MM.1S (cell line): ENCODE results near the gene NTF3.

Experiments used
- DNase-seq: peaks from one replicate; pipeline ENCODE4 v3.0.0-alpha.2; 2015
- H2AFZ ChIP-seq: fragments of 300-600 bp; sonication (generic); 2 replicates; pipeline ENCODE4 v1.6.0; 2016; ENCODE audit warnings: antibody characterized with exemption, low read length
- H3F3A ChIP-seq: fragments of 300-600 bp; sonication (generic); 2 replicates; pipeline ENCODE4 v1.6.1; 2016; ENCODE audit warnings: mild to moderate bottlenecking, antibody characterized with exemption, low read length, moderate library complexity, mixed read lengths; ENCODE audit not compliant: insufficient read depth
- H3K27ac ChIP-seq: fragments of 300-600 bp; sonication (generic); 2 replicates; pipeline ENCODE4 v1.5.1; 2016; ENCODE audit warnings: mild to moderate bottlenecking, low read length
- H3K27me3 ChIP-seq: fragments of 300-600 bp; sonication (generic); replicated peaks from 2 replicates; pipeline ENCODE4 v1.6.0; 2016; ENCODE audit warnings: low read length; ENCODE audit not compliant: insufficient read depth
- H3K36me3 ChIP-seq: fragments of 300-600 bp; sonication (generic); replicated peaks from 2 replicates; pipeline ENCODE4 v1.6.1; 2016; ENCODE audit warnings: mild to moderate bottlenecking, low read length, mixed read lengths; ENCODE audit not compliant: insufficient read depth
- H3K4me1 ChIP-seq: fragments of 300-600 bp; sonication (generic); 2 replicates; pipeline ENCODE4 v1.6.1; 2016; ENCODE audit warnings: low read length, mixed read lengths
- H3K4me2 ChIP-seq: fragments of 300-600 bp; sonication (generic); 2 replicates; pipeline ENCODE4 v1.6.0; 2016; ENCODE audit warnings: low read depth, low read length
- H3K4me3 ChIP-seq: fragments of 300-600 bp; sonication (generic); 2 replicates; pipeline ENCODE4 v1.5.1; 2016; ENCODE audit warnings: low read length, mixed read lengths
- H3K79me2 ChIP-seq: fragments of 300-600 bp; sonication (generic); 2 replicates; pipeline ENCODE4 v1.6.1; 2016; ENCODE audit warnings: mixed run types, low read length, mixed read lengths
- H3K9ac ChIP-seq: fragments of 300-600 bp; sonication (generic); 2 replicates; pipeline ENCODE4 v1.6.1; 2016; ENCODE audit warnings: low read length, mixed read lengths
- H3K9me2 ChIP-seq: fragments of 300-600 bp; sonication (generic); replicated peaks from 2 replicates; pipeline ENCODE4 v1.6.1; 2016; ENCODE audit warnings: mild to moderate bottlenecking, low read length, mixed read lengths; ENCODE audit not compliant: insufficient read depth
- H3K9me3 ChIP-seq: fragments of 300-600 bp; sonication (generic); replicated peaks from 2 replicates; pipeline ENCODE4 v1.6.1; 2016; ENCODE audit warnings: mild to moderate bottlenecking, low read length, mixed read lengths; ENCODE audit not compliant: insufficient read depth
- H4K20me1 ChIP-seq: fragments of 300-600 bp; sonication (generic); 2 replicates; pipeline ENCODE4 v1.6.1; 2016; ENCODE audit warnings: mild to moderate bottlenecking, low read length, moderate library complexity, mixed read lengths; ENCODE audit not compliant: insufficient read depth
- EZH2 ChIP-seq: fragments of 300-600 bp; sonication (generic); optimal IDR thresholded peaks from 2 replicates; pipeline ENCODE3; 2017; ENCODE audit warnings: low read depth, mild to moderate bottlenecking, antibody characterized with exemption, low read length, mixed read lengths
- EZH2phosphoT487 ChIP-seq: fragments of 300-600 bp; sonication (generic); IDR thresholded peaks from 2 replicates; pipeline ENCODE4 v1.6.1; 2018; ENCODE audit warnings: antibody characterized with exemption, low read length
- TF ChIP-seq, protein P1 (sequence below): fragments of 300-600 bp; sonication (generic); IDR thresholded peaks from 2 replicates; pipeline ENCODE4 v1.5.1; 2016; ENCODE audit warnings: antibody characterized with exemption, low read length, mixed read lengths

The NTF3 gene

DNA sequence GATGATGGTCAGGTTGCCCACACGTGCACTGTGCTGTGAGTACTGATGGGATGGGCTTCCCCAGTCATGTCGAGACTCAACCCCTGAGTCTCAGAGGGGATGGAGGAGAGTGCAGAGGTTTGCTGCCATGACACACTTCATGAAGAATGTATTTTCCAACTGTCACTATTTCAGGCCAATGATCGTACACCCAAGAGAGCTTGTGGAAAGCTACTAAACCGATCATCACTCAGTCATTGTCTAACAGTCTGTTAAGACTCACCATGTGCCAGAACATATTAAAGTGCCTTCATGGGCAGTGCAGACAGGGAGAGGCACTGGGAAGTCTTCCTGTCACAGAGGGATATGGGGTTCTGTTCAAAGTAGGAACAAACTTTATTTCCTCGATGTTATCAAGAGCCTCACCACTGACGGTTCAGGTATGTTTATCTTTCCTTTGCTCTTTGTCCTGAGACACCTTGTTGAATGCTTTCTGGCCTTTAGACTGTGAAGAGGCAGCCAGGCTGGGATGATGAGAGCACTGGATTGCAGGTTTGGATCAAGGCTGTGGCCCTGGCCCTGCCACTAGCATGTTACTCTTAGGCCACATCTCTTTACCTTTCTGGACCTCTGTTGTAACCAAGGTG is 41.6 kb upstream of the NTF3 start:
- Histone ChIP-seq H4K20me1 (no peaks in the 10 kb centered on the region), H3K9me3 (no peaks in the 10 kb centered on the region; the same call in 1 of the 2 replicates), H3K27me3 (no peaks in the 10 kb centered on the region), H3K4me2 (no peak overlapping the region), H2AFZ (no peak overlapping the region), H3K36me3 (no peaks in the 10 kb centered on the region), H3K4me3 (no peak overlapping the region), H3K79me2 (no peaks in the 10 kb centered on the region), H3F3A (no peaks in the 10 kb centered on the region), H3K9me2 (no peaks in the 10 kb centered on the region), H3K27ac (no peak overlapping the region), H3K4me1 (no peaks in the 10 kb centered on the region), H3K9ac (no peak overlapping the region)
- DNase-seq: no peak
- TF ChIP-seq, protein P1, sequence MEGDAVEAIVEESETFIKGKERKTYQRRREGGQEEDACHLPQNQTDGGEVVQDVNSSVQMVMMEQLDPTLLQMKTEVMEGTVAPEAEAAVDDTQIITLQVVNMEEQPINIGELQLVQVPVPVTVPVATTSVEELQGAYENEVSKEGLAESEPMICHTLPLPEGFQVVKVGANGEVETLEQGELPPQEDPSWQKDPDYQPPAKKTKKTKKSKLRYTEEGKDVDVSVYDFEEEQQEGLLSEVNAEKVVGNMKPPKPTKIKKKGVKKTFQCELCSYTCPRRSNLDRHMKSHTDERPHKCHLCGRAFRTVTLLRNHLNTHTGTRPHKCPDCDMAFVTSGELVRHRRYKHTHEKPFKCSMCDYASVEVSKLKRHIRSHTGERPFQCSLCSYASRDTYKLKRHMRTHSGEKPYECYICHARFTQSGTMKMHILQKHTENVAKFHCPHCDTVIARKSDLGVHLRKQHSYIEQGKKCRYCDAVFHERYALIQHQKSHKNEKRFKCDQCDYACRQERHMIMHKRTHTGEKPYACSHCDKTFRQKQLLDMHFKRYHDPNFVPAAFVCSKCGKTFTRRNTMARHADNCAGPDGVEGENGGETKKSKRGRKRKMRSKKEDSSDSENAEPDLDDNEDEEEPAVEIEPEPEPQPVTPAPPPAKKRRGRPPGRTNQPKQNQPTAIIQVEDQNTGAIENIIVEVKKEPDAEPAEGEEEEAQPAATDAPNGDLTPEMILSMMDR: no peak
- TF ChIP-seq EZH2: no peak
- no peak for TF ChIP-seq EZH2phosphoT487

DNA sequence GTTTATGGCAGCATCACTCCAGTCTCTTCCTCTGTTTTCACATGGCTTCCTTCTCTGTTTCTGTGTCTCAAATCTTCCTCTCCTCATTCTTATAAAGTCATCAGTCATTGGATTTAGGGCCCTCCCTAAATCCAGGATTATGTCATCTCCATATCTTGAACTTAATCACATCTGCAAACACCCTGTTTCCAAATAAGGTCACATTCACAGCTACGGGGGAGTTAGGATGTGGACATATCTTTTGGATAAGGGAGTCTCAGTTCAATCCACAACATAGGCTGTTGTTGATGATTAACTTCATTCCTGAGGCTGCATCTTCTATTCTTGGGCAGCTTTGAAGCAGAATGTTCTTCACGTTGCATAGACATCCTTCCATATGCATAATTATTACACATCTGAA is 40.3 kb upstream of the NTF3 start:
- H4K20me1 ChIP-seq: no peaks in the 10 kb centered on the region
- no peaks in the 10 kb centered on the region for H3K9me2 ChIP-seq
- H3K27me3 ChIP-seq: no peaks in the 10 kb centered on the region
- no peak overlapping the region for H3K9ac ChIP-seq
- H3K36me3 ChIP-seq: no peaks in the 10 kb centered on the region
- H3K4me3 ChIP-seq: no peak overlapping the region
- no peaks in the 10 kb centered on the region for H3K4me1 ChIP-seq
- TF ChIP-seq, protein P1: no peak
- TF ChIP-seq EZH2: no peak
- no peak for TF ChIP-seq EZH2phosphoT487
- H3K79me2 ChIP-seq: no peaks in the 10 kb centered on the region
- no peaks in the 10 kb centered on the region; the same call in 1 of the 2 replicates for H3K9me3 ChIP-seq
- DNase-seq: no peak
- no peaks in the 10 kb centered on the region for H3F3A ChIP-seq
- H3K27ac ChIP-seq: no peak overlapping the region
- no peak overlapping the region for H3K4me2 ChIP-seq
- no peak overlapping the region for H2AFZ ChIP-seq

DNA sequence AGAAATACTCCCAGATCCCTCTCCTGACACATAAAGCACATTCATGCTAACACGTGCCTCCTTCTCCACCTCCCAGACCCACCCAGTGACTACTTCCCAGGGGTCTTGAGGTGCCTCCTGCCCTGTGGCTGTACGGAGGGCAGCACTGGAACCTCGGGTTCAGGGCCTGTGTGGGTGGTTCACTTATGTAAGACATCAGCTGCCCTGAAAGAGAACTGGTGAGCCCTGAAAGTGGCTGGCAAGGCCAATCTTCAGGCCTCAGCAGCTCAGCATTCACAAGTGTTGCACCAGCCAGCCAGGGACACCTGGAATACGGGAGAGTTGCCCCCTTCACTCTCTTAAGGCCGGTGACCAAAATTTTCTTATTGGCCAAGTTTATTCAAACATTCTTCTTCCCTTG is 38.9 kb upstream of the NTF3 start:
- TF ChIP-seq EZH2 (no peak), EZH2phosphoT487 (no peak)
- TF ChIP-seq, protein P1: no peak
- Histone ChIP-seq H3K79me2 (no peaks in the 10 kb centered on the region), H3K36me3 (no peaks in the 10 kb centered on the region), H3K4me1 (no peaks in the 10 kb centered on the region), H3K9me2 (no peaks in the 10 kb centered on the region), H2AFZ (no peak overlapping the region), H3K27me3 (no peaks in the 10 kb centered on the region), H3K27ac (no peak overlapping the region), H4K20me1 (no peaks in the 10 kb centered on the region), H3K4me2 (no peak overlapping the region), H3K4me3 (no peak overlapping the region), H3K9me3 (no peaks in the 10 kb centered on the region; the same call in 1 of the 2 replicates), H3F3A (no peaks in the 10 kb centered on the region), H3K9ac (no peak overlapping the region)
- DNase-seq: no peak
